HL-60/S4 (cell line): Measurements from ENCODE around the gene SAMHD1.
"Not testable (repeated sequence)": the region's sequence is repeated elsewhere in the genome, so short reads cannot be mapped to it uniquely, and the experiment has no call there.

ENCODE experiments used
- in situ Hi-C: fragments of 300-500 bp; cut with MboI; formaldehyde crosslinking; loops from 2 replicates; pipeline ENCODE4 v1.14.3; 2022; ENCODE audit warnings: low sequenced_read_pairs

Gene SAMHD1

DNA sequence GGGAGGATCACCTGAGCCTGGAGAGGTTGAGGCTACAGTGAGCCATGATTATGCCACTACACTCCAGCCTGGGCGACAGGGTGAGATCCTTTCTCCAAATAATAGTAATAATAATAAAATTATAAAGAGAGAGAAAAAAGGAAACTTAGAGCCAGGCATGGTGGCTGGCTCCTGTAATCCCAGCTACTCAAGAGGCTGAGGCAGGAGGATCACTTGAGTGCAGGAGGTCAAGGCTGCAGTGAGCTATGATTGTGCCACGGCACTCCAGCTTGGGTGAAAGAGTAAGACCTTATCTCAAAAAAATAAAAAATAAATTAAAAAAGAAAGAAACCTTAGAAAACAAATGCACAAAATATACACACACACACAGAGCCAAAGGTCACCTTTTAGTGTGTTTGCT lies 5.2 kb upstream of the SAMHD1 start:
- in situ Hi-C loops = no loop called here

DNA sequence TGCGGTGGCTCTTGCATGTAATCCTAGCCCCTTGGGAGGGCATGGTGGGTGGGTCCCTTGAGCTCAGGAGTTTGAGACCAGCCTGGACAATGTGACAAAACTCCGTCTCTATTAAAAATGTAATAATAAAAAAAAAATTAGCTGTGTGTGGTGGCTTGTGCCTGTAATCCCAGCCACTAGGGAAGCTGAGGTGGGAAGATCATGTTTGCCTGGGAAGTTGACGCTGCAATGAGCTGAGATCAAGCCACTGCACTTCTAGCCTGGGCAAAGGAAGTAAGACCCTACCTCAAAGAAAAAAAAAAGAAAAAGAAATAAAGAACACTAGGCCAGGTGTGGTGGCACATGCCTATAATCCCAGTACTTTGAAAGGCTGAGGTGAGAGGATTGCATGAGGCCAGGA lies 4.5 kb upstream of the SAMHD1 start:
- in situ Hi-C loops = no loop called here

- in situ Hi-C loops = no loop called here
Measured at GRCh38 chr20:36951979-36952738, 651 bp upstream of the SAMHD1 start.

- in situ Hi-C loops = no loop called here
Measured at GRCh38 chr20:36950414-36951197, 902 bp downstream of the SAMHD1 start.

- in situ Hi-C loops = no loop called here
Measured at GRCh38 chr20:36941401-36941835, 10.1 kb downstream of the SAMHD1 start.

- in situ Hi-C loops = no loop called here
Measured at GRCh38 chr20:36937402-36937770, 14.1 kb downstream of the SAMHD1 start.

GRCh38 chr20:36936761-36937401 lies 14.6 kb downstream of the SAMHD1 start:
- in situ Hi-C loops = not testable (repeated sequence)

GRCh38 chr20:36936341-36936740 lies 15.2 kb downstream of the SAMHD1 start:
- in situ Hi-C loops = no loop called here

DNA sequence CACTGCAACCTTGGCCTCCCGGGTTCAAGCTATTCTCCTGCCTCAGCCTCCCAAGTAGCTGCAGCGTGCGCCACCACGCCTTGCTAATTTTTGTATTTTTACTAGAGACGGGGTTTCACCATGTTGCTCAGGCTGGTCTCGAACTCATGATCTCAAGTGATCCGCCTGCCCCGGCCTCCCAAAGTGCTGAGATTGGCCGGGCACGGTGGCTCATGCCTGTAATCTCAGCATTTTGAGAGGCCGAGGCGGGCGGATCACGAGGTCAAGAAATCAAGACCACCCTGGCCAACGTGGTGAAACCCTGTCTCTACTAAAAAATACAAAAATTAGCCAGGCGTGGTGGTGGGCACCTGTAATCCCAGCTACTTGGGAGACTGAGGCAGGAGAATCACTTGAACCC lies 17.9 kb downstream of the SAMHD1 start:
- in situ Hi-C loops = not testable (repeated sequence)

- in situ Hi-C loops = no loop called here
Measured at GRCh38 chr20:36932476-36933426, 18.8 kb downstream of the SAMHD1 start.

DNA sequence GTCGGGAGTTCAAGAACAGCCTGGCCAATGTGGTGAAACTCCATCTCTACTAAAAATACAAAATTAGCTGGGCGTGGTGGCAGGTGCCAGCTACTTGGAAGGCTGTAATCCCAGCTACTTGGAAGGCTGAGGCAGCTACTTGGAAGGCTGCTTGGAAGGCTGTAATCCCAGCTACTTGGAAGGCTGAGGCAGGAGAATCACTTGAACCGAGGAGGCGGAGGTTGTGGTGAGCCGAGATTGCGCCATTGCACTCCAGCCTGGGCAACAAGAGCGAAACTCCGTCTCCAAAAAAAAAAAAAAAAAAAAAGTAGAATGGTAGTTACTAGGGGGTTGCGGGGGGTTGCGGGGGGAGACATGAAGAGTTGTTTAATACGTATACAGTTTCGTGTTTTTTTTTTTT lies 19.4 kb downstream of the SAMHD1 start:
- in situ Hi-C loops = not testable (repeated sequence)

- in situ Hi-C loops = no loop called here
Measured at GRCh38 chr20:36929691-36930090, 21.8 kb downstream of the SAMHD1 start.

DNA sequence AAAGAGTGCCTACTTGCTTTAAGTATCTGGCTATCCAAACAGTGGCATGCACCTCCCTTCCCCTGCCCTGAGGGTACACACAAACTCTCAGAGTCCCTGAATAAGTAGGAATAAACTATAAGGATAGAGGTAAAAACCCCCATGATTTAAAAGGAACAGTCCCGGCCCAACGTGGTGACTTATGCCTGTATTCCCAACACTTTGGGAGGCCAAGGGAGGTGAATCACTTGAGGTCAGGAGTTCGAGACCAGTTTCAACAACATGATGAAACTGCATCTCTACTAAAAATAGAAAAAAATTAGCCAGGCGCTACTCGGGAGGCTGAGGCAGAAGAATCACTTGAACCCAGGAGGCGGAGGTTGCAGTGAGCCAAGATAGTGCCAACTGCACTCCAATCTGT lies 22.2 kb downstream of the SAMHD1 start:
- in situ Hi-C loops = no loop called here

GRCh38 chr20:36927704-36928103 lies 23.8 kb downstream of the SAMHD1 start:
- in situ Hi-C loops = no loop called here

GRCh38 chr20:36926653-36927200 lies 24.8 kb downstream of the SAMHD1 start:
- in situ Hi-C loops = no loop called here

- in situ Hi-C loops = no loop called here
Measured at GRCh38 chr20:36925234-36925633, 26.3 kb downstream of the SAMHD1 start.

DNA sequence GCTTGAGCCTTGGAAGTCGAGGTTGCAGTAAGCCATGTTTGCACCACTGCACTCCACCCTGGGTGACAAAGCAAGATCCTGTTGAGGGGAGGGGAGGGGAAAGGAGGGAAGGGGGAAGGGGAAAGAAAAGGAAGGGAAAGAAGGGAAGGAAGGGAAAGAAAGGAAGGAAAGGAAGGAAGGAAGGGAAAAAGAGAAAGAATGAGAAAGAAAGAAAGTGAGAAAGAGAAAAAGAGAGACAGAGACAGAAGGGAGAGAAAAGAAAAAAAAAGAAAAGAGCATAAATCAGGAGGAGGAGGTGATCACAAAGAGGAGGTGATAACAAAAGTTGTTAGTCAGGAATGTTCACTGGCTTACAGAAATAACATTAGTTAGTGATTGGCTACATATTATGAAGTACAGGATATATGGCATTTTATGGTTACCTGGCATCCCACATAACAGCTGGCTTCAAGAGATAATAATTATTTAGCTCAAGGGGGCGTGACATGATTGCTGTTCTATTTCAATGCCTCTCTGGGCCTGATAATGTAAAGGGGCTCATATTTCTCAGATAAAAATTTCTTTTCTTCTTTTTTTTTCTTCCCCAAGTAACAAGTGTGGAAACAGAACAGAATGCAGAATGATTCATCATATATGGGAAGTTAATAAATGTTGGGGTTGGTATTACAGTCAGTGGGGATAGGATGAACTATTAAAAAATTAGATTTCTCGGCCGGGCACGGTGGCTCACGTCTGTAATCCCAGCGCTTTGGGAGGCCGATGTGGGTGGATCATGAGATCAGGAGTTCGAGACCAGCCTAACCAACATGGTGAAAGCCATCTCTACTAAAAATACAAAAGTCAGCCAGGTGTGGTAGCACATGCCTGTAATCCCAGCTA lies 27.1 kb downstream of the SAMHD1 start:
- in situ Hi-C loops = no loop called here

DNA sequence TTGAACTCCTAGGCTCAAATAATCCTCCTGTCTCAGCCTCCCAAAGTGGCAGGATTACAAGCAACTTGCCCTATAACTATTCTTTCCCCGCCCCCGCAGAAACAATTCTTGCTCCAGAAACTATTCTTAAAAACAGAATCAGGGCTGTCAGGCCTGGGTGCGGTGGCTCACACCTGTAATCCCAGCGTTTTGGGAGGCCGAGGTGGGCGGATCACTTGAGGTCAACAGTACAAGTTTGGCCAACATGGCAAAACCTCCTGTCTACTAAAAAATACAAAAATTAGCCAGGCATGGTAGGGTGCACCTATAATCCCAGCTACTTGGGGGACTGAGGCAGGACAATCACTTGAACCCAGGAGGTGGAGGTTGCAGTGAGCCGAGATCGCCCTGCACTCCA lies 31.2 kb downstream of the SAMHD1 start:
- in situ Hi-C loops = no loop called here

DNA sequence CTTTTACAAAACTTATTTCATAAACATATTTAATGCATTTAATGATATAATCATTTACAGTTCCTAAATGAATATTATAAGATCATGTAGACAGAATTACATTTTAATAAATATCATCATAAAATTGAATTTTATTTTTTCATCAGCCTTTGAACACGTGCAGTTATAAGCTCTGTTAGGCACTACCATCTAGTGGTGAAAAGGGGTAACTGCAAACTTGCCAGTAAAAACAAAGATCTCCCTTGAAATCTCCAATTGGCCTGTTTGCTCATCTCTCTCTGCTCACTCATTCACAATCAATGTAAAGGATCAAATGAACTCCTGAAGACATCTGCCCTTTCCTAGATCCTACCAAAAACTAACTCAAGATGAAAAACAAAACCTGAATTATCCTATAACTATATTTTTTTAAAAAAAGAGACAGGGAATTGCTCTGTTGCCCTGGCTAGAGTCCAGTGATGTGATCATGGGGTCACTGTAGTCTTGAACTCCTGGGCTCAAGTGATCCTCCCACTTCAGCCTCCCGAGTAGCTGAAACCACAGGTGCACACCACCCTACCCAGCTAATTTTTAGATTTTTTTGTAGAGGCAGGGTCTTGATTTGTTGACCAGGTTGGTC lies 31.7 kb downstream of the SAMHD1 start:
- in situ Hi-C loops = no loop called here
